Activated naive CD4-positive, alpha-beta T cell treated with anti-CD3 and anti-CD28 coated beads for 36 hours (primary cell): Measurements from ENCODE around the gene ADAT1. TPM values are rescaled to one million over a fixed set of nuclear protein-coding genes. Genes with fewer than 3 reads are reported as not detected.

ENCODE experiments used
- CTCF ChIA-PET: fragments of 350-600 bp; sonication (Branson Sonifier 250); formaldehyde crosslinking; loops from one replicate; lab custom pipeline; 2021; ENCODE audit warnings: antibody characterized with exemption; lab: Charles Lee
- DNase-seq: peaks from one replicate; pipeline ENCODE4 v3.0.0-alpha.2; 2020
- H3K27ac Mint-ChIP-seq: one replicate; pipeline ENCODE4 v1.8.0; 2021; ENCODE audit warnings: mild to moderate bottlenecking, mixed read lengths
- H3K27me3 Mint-ChIP-seq: one replicate; pipeline ENCODE4 v1.8.0; 2021; ENCODE audit warnings: low read depth, mixed read lengths
- H3K36me3 Mint-ChIP-seq: one replicate; pipeline ENCODE4 v1.8.0; 2021; ENCODE audit warnings: low read depth, mixed read lengths
- H3K4me1 Mint-ChIP-seq: one replicate; pipeline ENCODE4 v1.8.0; 2021; ENCODE audit warnings: low read depth, mixed read lengths
- H3K4me3 Mint-ChIP-seq: one replicate; pipeline ENCODE4 v1.8.0; 2021; ENCODE audit warnings: mild to moderate bottlenecking, moderate library complexity, mixed read lengths
- H3K9me3 Mint-ChIP-seq: one replicate; pipeline ENCODE4 v1.8.0; 2021; ENCODE audit warnings: mixed read lengths
- intact Hi-C: fragments of 100-400 bp; cut with micrococcal nuclease; formaldehyde crosslinking; loops from one replicate; pipeline ENCODE4 v1.15.1; 2023
- total RNA-seq, 2 experiments: library from RNA; stranded (reverse); gene quantifications; one replicate each; pipeline ENCODE4 v1.2.3, GENCODE V29; 2021

ADAT1 gene
- total RNA-seq, 2 experiments from 2014 or later = 45.3 to 47.5 TPM

GRCh38 chr16:75572864-75573542, 50.1 kb downstream of the ADAT1 start:
- H3K36me3 Mint-ChIP-seq = peaks cover 12% of the 10 kb centered on the region
- no peak overlapping the region for H3K27ac Mint-ChIP-seq
- H3K4me3 Mint-ChIP-seq = no peak overlapping the region

GRCh38 chr16:75570396-75571065, 52.5 kb downstream of the ADAT1 start:
- Mint-ChIP-seq H3K4me3 (no peak overlapping the region), H3K27me3 (no peaks in the 10 kb centered on the region), H3K36me3 (peaks cover 12% of the 10 kb centered on the region), H3K27ac (peak overlapping the region; percentile 36), H3K9me3 (no peaks in the 10 kb centered on the region), H3K4me1 (peaks cover 37% of the 10 kb centered on the region)
- intact Hi-C loops = no loop called here
- DNase-seq = no peak
- CTCF ChIA-PET = no interaction called here

More at GRCh38 chr16:75572864-75573542, 50.1 kb downstream of the ADAT1 start:
- DNase-seq = no peak
- H3K4me1 Mint-ChIP-seq = peaks cover 26% of the 10 kb centered on the region
- no peaks in the 10 kb centered on the region for H3K27me3 Mint-ChIP-seq
- CTCF ChIA-PET = interaction anchor here (0.8 kb wide), 1 partner anchor 207 kb away, joined by 3 read pairs; no protein-coding TSS in a partner anchor
- H3K9me3 Mint-ChIP-seq = no peaks in the 10 kb centered on the region
- intact Hi-C loops = no loop called here

- H3K36me3 Mint-ChIP-seq = peaks cover 12% of the 10 kb centered on the region
- DNase-seq = no peak
- peaks cover 41% of the 10 kb centered on the region for H3K4me1 Mint-ChIP-seq
- no peaks in the 10 kb centered on the region for H3K9me3 Mint-ChIP-seq
- intact Hi-C loops = loop anchor here (10.0 kb wide), 1 partner anchor 553 kb away; no protein-coding TSS in a partner anchor
- peak overlapping the region; percentile 98 for H3K4me3 Mint-ChIP-seq
- peaks cover 3% of the 10 kb centered on the region for H3K27me3 Mint-ChIP-seq
- CTCF ChIA-PET = interaction anchor here (0.7 to 1.4 kb wide), 3 partner anchors 8 to 334 kb away, joined by 3 to 5 read pairs (median 4); no protein-coding TSS in a partner anchor
- no peak overlapping the region for H3K27ac Mint-ChIP-seq
These were observed 55.2 kb downstream of the ADAT1 start for GRCh38 chr16:75567911-75568310.

- Mint-ChIP-seq H3K4me3 (peak overlapping the region; percentile 98), H3K4me1 (peaks cover 41% of the 10 kb centered on the region), H3K27ac (no peak overlapping the region), H3K9me3 (no peaks in the 10 kb centered on the region), H3K27me3 (peaks cover 3% of the 10 kb centered on the region), H3K36me3 (peaks cover 12% of the 10 kb centered on the region)
- CTCF ChIA-PET = interaction anchor here (2.7 kb wide), 1 partner anchor 101 kb away, joined by 13 read pairs; the partner anchor contains the start of gene TMEM170A
- intact Hi-C loops = loop anchor here (1.0 to 10.0 kb wide), 6 partner anchors 27 to 1623 kb away; partner anchors contain the start of genes CFDP1, KARS1 and TERF2IP
- peak; percentile 42 for DNase-seq
These were observed 56.3 kb downstream of the ADAT1 start for GRCh38 chr16:75566758-75567255.

GRCh38 chr16:75566040-75566757, 56.9 kb downstream of the ADAT1 start, which contains the start of gene GABARAPL2:
Gene GABARAPL2 (plus strand): TSS chr16:75566379. CDS start chr16:75566487, 108 bp downstream.
- Mint-ChIP-seq H3K4me1 (peaks cover 38% of the 10 kb centered on the region), H3K27me3 (peaks cover 3% of the 10 kb centered on the region), H3K4me3 (peak within 1 kb of the TSS; percentile 98), H3K9me3 (no peaks in the 10 kb centered on the region), H3K27ac (peak within 1 kb of the TSS; percentile 94), H3K36me3 (peaks cover 9% of the 10 kb centered on the region)
- peak; percentile 89 for DNase-seq
- intact Hi-C loops = loop anchor here (1.0 to 10.0 kb wide), 6 partner anchors 28 to 1624 kb away; partner anchors contain the start of genes CFDP1, KARS1 and TERF2IP
- CTCF ChIA-PET = interaction anchor here (1.4 to 2.7 kb wide), 3 partner anchors 55 to 101 kb away, joined by 4 to 13 read pairs (median 12); partner anchors contain the start of genes KARS1, TERF2IP and TMEM170A

- DNase-seq = no peak
- H3K27me3 Mint-ChIP-seq = peaks cover 3% of the 10 kb centered on the region
- H3K4me1 Mint-ChIP-seq = peaks cover 36% of the 10 kb centered on the region
- peak overlapping the region; percentile 98 for H3K4me3 Mint-ChIP-seq
- H3K27ac Mint-ChIP-seq = peak overlapping the region; percentile 94
- H3K36me3 Mint-ChIP-seq = peaks cover 7% of the 10 kb centered on the region
- CTCF ChIA-PET = interaction anchor here (1.1 to 2.7 kb wide), 6 partner anchors 49 to 366 kb away, joined by 4 to 13 read pairs (median 5); partner anchors contain the start of genes KARS1, TERF2IP and TMEM170A
- intact Hi-C loops = loop anchor here (1.0 to 10.0 kb wide), 10 partner anchors 9 to 1625 kb away; partner anchors contain the start of genes ADAT1, CFDP1, KARS1 and TERF2IP
- no peaks in the 10 kb centered on the region for H3K9me3 Mint-ChIP-seq
These were observed 57.4 kb downstream of the ADAT1 start for GRCh38 chr16:75565640-75566039.

- Mint-ChIP-seq H3K27ac (no peak overlapping the region), H3K27me3 (peaks cover 8% of the 10 kb centered on the region), H3K4me1 (peaks cover 5% of the 10 kb centered on the region), H3K36me3 (no peaks in the 10 kb centered on the region), H3K9me3 (no peaks in the 10 kb centered on the region), H3K4me3 (no peak overlapping the region)
- intact Hi-C loops = loop anchor here (10.0 kb wide), 1 partner anchor 545 kb away; no protein-coding TSS in a partner anchor
- CTCF ChIA-PET = interaction anchor here (1.1 kb wide), 1 partner anchor 95 kb away, joined by 5 read pairs; no protein-coding TSS in a partner anchor
- no peak for DNase-seq
These were observed 63.3 kb downstream of the ADAT1 start for GRCh38 chr16:75559564-75560372.

GRCh38 chr16:75558846-75559401, 64.2 kb downstream of the ADAT1 start:
- CTCF ChIA-PET = interaction anchor here (1.1 kb wide), 1 partner anchor 94 kb away, joined by 5 read pairs; no protein-coding TSS in a partner anchor
- H3K4me3 Mint-ChIP-seq = no peak overlapping the region
- H3K36me3 Mint-ChIP-seq = no peaks in the 10 kb centered on the region
- no peak for DNase-seq
- H3K4me1 Mint-ChIP-seq = peaks cover 5% of the 10 kb centered on the region
- intact Hi-C loops = no loop called here
- H3K27ac Mint-ChIP-seq = no peak overlapping the region
- H3K27me3 Mint-ChIP-seq = peaks cover 6% of the 10 kb centered on the region
- no peaks in the 10 kb centered on the region for H3K9me3 Mint-ChIP-seq

GRCh38 chr16:75556431-75556950, 66.6 kb downstream of the ADAT1 start:
- CTCF ChIA-PET = interaction anchor here (1.2 to 3.4 kb wide), 3 partner anchors 39 to 91 kb away, joined by 4 to 13 read pairs (median 5); no protein-coding TSS in a partner anchor
- peak overlapping the region; percentile 77 for H3K27ac Mint-ChIP-seq
- no peaks in the 10 kb centered on the region for H3K36me3 Mint-ChIP-seq
- intact Hi-C loops = loop anchor here (1.0 to 2.0 kb wide), 8 partner anchors 9 to 1634 kb away; partner anchors contain the start of genes ADAT1, CFDP1, KARS1 and TERF2IP
- H3K4me1 Mint-ChIP-seq = peaks cover 5% of the 10 kb centered on the region
- peaks cover 8% of the 10 kb centered on the region for H3K27me3 Mint-ChIP-seq
- no peak for DNase-seq
- peak overlapping the region; percentile 87 for H3K4me3 Mint-ChIP-seq
- no peaks in the 10 kb centered on the region for H3K9me3 Mint-ChIP-seq
